IPS-NIHi7 (cell line): ENCODE data around the gene MYLK.

Source experiments
- DNase-seq: peaks from one replicate; pipeline ENCODE4 v3.0.0; 2012; ENCODE audit warnings: mixed read lengths; ENCODE audit errors: extremely low spot score

Gene MYLK

DNA sequence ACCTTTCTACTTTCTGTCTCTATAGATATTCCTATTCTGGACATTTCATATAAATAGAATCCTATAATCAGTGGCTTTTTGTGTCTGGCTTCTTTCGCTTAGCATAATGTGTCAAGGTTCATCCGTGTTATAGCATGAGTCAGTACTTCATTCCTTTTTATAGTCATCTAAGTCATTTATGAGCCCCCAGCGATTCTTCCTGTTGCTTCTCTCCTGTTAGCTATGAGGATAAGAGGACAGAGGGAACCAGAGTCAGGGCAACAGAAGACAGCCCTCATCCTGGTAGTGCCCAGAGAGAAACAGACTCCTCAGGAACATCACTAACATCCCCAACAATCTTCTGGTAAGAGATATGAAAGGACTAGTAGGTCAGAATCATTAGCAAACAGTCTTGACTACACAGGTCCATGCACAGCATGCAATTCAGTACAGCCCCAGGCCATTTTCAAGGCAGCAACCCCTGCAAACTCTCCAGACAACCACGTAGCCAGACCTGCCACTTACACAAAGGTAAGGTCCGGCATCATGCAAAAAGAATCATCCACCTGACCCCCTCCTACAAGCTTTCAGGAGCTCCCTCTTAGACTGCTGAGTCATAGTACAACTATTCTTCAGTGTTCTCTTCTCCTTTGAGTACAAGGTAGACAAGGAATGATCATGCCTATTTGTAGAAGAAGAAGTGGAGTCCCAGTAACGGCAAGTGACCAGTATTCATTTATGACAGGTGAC is 91.5 kb downstream of the MYLK start:
- DNase-seq: no peak

DNA sequence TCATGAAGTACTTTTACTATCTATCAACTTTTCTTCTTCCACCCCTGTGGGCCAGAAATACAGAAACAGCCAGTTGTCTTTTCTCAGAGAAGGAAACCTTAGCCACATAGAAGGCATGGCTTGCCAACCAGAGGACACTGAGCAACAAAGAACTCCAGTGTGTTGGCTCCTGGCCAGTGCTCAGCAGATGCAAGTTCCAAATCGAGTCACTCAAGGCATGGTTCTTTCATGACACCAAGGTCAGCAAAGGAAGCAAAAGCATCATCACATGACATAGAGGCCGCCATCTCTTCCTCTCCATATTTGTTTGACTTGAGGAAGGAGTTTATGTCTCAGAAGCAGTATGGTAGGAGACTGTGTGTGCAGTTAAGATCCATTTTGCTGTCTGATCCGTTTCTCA is 92.2 kb downstream of the MYLK start:
- no peak for DNase-seq

DNA sequence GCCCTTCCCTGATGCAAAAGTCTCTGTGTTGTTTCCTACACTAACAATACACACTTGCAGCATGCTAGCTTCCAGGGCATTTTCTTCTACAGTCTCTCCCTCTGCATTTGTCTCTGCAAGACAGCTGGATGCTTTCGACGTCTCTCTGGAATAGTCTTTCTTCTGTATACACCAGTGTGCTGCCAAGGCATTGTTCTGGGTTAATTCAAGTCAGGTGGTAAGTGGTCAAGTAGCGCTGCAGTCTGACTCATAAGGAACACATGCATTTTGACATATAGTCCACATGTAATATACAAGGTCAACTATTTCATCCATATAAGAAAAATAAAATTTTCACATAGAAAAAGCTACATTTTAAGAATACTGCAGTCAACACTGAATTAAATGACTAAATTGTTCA is 92.7 kb downstream of the MYLK start:
- no peak for DNase-seq

DNA sequence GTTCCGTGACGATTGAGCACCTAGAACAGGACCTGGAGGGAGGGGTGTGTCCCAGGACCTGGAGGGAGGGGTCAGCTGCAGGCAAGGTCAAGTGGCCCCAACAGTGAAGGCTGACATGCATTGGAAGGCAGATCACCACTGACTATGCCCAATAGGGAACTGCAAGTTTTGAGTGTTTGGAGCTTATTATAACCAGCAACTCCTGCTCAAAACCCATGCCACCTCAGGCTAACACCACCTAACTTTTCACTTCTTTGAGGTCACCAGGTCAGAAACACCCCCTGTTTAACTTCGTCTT is 93.1 kb downstream of the MYLK start:
- no peak for DNase-seq

DNA sequence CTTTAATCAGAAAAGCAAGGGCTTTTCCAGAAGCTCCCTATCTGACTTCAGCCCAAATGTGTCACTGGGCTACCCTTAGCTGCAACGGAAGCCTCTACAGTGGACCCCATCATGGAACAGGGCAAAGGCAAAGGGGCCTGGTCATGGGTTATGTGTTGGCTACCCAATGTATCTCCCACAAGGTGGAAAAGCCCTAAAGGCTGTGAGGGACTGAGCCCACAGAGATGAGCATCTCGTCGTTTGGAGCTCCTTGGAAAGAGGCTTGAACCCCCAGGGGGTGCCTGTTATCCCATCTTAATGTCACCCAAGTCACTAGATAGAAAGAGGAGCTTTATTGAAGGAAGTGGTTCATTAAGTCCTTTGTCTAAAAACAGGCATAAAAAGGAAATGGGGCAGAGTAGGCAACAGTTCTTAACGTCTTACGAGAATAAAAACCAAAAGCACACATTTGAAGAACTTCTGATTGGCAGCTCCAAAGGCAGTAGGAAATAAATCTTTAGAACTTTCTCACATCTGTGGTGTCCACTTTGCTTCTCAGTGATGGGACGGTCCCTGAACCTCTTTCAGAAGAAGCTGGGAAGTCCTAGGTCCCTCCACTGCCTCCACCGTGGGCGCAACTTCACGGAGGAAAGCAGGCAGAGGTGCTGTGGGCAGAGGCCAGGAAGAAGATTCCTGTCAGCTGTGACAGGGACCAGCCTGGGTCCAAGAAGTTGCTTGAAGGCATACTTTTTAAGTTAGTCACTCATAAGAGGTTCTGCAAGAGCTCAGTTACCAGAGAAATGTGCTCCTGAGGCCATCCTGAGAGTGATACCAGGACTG is 93.7 kb downstream of the MYLK start:
- DNase-seq: no peak

DNA sequence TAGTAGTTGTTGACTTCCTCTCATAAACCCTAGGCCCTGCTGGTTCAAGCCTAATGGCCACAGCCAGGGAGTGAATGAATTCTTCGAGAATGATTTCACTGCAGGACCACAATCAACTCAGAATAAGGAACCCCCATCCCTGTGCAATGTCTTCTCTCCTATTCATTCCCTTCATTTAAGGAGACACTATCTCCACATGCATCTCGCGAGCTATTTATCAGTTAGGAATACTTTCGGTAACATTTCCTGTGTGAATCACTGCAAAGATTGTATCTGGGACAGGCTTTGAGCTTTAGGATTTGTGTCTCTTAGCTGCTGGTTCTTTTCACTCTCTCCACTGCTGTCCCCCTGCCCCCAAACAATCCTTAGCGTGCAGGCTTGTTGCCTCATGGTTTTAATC is 94.4 kb downstream of the MYLK start:
- DNase-seq: no peak

DNA sequence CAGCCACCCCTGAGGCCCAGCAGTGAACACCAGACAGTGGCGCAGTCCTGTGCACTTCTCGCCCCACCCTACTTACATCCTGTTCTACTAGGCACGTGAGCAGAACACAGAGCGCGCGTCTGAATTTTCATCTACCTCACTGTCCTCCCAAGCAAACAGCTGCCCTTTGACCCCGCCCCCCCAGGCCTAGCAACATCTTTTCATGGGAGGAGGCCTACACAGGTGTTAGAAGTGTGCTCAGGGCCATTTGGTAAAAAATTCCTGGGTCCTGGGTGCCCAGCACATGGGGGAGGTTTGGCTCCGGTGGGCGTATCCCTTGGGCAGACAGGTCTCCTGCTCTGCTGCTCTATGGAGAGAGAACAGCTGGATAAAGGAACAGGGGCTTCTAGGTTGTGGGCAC is 95.0 kb downstream of the MYLK start:
- DNase-seq: no peak

DNA sequence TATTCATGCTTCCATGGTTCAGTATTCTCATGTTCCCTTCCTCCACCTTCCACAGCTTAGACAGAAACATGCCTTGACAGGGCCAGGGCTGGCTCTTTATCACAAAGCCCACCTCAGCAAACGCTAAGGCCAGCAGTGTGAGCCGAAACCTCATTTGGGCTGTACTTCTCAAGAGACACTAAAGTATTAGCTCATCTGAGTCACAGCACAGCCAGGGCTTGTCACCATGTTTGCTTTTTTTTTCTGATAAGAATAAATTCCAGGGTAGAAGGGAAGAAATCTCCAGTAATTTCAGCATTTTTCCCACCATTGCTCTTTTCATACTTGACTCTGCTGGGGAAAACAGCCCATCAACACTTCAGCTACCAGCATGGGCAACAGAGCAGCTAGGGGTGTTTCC is 95.4 kb downstream of the MYLK start:
- no peak for DNase-seq

DNA sequence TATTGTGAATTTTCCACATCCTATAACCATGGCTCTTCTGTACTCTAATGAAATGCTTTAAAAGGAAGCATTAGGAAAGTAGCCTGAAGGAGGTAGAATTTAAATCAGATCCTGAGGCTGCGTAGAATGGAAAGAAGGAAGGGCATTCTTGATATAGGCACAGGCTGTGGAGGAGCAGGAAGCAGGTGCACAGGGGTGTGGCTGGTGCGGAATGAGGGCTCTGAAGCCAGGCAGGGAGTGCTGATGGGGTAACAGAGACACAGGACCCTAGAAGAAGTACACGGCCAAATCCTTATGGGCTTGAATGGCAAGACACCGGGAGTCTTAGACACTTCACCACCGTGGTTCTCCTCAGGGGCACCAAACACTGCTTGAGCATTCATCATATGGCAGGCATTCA is 97.0 kb downstream of the MYLK start:
- DNase-seq: no peak

DNA sequence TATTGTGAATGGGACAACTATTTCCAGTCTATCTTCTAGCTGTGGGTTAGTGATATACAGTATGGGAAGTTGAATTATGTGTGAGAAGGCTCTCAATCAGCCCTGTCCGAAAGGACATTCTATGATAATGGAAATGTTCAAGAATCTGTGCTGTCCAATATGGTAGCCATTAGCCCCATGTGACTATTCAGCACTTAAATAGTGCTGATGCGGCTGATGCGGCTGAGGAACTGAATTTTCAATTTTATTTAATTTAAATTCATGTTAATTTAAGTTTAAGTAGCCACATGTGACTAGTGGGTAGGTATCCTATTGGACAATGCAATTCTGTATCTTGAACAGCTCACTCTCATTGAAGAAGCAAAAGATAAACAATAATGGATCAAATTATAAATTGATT is 98.5 kb downstream of the MYLK start:
- no peak for DNase-seq

DNA sequence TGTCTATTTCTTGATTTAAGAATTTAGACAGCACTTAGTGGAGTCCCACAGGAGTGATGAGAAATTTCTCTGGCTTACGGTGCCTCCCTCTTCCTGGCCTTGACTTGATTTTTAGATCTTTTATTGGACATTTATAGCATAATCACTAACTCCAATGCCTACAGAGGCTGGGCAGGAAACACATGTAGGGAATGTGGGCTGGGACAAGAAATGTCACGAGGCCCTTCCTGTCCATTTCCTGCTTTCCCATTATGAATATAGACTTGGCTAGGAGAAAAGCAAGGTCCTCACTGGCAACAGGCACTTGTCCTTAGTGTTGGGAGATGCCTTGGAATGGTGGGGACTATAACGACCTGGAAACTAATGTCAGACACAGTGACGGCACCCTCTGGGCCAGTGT is 100.3 kb downstream of the MYLK start:
- no peak for DNase-seq

DNA sequence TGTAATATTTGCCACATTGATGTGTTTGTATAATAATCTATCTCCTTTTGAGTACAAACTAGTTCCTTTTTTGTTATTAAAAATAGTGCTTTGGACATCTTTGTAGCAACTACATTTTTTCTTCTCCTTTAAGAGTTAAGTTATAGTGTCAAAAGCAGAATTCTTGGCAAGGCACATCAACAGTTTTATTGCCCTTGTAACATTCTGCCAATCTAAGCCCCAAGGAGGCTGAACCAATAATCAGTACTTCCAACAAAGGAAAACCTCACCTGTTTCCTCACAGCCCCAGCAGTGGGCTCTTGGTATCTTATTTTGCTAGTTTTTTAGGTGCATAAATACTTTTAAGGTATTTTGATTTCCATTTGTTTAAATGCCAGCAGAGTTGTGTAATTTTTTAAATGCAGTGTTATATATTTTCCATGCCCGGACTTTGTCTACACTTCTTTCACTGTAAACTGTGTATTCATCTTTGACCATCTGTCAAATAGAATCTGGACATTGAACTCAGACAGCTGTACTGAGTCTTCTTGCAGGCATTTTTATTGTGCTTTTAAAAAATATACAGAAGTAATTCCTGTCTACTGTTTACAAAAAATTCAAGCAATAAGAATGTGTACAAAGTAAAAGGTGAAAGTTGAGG is 101.0 kb downstream of the MYLK start:
- DNase-seq: no peak

DNA sequence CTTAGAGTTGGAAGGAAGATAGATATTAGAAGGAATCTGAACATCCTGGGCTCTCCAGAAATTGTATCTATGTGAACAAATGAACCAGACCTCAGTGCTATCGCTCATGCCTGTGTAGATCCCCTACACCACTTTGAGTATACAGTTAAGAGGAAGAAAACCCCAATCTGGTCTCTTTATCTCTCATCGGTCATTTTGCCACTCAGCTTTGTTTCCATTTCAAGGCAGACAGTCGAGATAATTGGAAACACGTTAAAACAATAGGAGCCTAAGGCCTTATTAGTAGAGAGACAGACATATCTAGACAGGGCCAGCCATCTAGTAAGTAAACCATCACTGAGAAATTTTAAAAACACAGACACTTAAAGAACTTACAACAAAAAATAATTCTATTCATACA is 101.6 kb downstream of the MYLK start:
- DNase-seq: no peak

DNA sequence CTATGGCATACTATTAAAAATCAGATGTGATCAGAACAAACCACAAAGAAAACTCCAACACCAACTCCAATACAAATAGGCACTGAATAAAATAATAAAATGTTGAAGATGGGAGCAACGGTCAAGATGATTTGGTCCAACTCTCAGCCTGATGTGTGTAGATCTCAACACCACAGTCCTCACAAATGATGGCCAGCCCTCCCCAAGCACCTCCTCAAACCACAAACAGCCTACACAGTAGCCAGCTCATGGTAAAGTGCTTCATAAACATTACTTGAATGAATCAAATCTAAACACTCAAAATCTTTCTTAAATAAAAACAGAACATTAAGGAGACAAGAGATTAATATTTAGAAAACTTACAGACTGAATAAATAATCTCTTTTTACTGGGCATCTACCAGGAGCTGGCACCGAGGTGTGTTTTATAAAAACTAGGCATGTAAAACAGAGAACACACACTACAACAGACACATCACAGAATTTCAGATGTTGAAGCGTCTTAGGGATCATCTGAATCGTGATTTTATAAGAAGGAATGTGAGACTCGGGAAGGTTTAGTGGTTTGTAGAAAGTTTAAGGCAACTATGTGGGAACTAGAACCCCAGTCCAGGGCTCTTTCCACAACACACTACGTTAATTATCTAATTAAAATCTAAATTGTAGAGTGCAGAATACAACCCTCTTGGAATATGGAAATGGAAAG is 102.4 kb downstream of the MYLK start:
- DNase-seq: no peak

DNA sequence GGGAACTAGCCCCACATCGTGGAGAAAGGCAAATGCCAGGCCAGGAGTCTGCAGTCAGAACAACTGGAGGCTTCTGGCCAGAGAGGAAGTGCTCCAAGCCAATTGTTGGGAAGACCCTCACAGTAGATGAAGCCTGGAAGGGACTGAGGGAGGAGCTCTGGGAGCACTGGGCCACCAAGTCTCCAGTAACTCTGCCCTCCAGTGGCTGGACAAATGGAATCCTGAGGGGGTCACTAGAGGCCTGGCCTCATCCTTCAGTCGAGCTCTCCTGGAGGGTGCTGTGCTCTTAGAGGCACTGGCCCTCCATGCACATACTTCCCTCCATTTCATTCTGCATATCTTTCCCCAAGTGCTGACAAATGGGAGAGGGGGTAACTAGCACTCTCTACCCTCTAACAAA is 103.0 kb downstream of the MYLK start:
- peak; percentile 38 for DNase-seq

DNA sequence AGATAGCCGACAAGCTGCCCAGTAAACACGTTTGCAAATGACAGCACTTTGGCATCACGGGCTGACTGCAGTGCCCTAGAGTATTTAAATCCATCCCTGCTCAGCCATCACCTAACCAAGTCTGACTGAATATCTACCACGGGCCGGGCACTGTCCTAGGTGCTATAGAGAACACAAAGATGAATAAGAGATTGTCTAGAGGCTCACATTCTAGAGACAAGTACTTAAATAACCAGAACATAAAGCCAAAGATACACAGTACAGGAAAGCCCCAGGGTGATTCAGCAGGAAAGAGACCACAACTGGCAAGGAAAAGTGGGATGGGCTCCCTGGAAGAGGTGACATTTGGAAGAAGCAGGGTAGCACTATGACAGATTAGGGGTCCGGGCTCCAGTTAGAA is 103.5 kb downstream of the MYLK start:
- DNase-seq: no peak

DNA sequence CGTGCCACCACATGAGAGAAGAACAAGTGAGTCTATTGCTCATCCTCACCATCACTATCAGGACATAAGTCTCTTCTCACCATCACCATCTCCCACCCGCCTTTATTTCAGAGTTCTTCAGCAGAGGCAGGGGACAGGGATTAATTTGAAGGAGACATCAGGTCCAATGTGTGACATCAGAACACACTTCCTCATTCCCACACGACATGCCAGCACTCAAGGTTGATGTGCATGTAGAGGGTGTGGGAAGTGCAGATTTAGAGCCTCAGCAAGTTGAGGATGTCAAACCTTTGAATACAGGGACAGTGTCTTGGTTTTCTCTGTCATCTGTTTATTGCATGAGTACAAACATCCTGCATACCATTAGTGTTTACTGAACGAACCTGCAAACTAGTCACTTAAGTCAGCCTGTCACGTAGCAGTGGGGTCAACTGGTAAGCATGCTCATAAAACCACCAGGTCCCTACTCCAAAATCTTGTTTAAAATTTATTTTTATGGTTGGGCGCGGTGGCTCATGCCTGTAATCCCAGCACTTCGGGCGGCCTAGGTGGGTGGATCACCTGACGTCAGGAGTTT is 104.4 kb downstream of the MYLK start:
- DNase-seq: no peak

DNA sequence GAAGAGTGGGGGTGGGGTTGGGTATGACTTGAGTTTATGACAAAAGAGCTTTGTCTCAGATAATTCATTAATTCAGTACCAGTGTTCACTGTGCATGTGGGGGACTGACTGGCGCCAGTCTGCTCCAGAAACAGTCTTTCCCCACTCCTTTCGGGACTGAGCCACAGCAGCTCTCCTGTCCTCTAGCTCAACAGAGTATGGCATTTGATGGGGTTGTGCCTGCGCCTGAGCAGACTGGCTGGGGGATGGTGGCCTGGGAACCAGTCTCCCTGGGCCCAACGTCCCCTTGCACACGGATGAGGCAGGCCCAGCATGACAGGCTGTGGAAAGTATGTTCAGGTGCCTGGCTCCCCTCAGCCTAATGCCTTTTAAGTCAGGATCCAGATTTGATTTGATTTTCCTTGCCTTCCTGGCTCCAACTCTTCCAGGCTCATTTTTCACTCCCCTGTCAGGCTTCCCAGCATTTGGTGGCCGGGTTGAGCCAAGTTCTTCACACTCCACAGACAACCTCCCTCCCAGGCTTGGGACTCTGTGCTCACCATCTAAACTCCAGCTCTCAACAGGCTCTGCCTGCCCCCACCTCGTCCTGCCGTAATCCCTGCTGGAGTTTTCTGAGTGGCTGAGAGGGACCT is 105.0 kb downstream of the MYLK start:
- no peak for DNase-seq

DNA sequence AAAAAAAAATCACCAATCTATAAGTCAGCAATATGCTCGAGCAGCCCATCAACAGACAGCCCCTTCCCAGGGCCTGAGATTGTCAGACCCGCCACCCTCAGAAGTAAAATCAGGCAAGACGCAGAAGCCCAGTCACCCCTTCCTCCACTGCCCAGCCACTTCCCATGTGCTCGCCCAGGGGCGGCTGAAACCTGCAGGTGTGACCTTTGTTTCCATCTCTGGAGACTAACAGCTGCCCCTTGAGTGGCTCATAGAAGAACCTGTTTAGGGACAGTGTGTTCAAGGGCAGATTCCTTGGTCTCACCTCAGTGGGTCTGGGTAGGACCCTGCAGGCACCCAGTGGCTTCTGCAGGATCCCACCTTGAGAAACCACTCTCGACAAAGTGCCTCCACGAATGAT is 105.6 kb downstream of the MYLK start:
- no peak for DNase-seq

DNA sequence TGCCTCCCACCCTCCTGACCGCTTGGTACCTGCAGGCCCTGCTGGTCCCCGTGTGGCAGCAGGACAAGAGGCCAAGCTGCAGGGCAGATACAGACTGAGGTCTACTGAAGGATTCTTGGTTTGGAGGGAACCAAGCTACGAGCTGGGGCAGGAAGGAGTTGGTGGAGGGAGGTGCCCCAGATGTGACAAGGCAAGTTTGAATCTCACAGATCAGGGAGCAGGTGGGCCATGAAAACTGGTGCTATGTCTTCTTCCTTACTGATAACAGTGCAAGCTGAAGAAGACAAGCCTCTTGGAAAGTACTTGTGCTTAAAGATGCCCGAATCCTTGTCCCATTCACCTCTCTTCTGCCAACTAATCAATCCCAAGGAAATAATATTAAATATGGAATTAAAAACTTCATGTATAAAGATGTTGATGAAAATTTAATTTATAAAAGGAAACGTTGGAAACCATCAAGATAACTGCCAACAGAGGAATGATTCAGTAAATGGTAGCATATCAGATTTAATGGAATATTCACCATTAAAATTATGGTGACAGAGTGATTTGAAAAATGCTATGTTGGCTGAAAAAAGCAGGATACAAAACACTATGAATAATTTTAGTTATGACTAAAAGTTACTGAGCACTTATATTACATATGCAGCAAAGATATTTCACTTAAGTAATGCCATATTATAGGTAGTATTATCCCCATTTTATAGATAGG is 107.9 kb downstream of the MYLK start:
- DNase-seq: no peak

DNA sequence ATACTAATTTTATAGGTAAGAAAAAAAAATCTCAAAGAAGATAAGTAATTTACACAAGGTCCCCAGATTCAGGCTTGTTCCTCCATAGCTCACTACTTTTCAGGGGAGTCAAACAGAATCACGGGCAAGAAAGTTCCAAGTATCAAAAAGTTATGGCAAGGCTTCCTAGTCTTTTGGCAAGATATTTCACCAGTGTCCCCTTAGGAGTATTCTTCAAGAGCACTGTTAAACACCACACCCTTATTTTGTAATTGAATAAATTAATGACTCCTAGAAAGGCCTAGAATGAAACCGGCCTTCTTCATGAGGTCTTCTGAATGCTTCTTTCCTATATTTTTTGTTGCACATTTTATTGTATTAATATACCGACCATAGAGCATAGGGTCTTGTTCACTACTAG is 109.7 kb downstream of the MYLK start:
- DNase-seq: no peak
